Measurements from ENCODE around the gene PIGL.

DNA sequence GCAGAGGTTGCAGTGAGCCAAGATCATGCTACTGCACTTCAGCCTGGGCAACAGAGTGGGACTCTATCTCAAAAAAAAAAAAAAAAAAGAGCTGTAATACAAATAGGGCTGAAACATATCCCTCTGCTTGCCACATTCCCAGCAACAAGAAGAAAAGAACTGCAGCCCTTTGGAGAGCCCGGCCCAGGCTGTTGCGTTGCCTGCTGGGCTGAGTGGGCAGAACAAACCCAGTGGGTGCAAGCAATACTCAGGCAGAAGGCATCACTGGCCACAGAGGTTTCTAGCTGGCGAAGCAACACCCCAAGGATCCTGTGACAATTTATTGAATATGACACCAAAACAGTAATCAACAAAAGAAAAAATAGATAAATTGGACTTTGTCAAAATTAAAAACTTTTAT, 44.0 kb downstream of the PIGL start:
- no peak for TF ChIP-seq POLR2A (IDR thresholded peaks at IDR 0.05; ENCODE audit: low read depth, low read length)
- no peak for TF ChIP-seq TAF1 (IDR thresholded peaks at IDR 0.05; ENCODE audit: low read depth, low read length)
- TF ChIP-seq POLR2AphosphoS5 (IDR thresholded peaks at IDR 0.05; ENCODE audit: low read depth, low read length), result no peak
- TF ChIP-seq POU2F2 (IDR thresholded peaks at IDR 0.05; ENCODE audit: low read depth, low read length), result no peak
- no peak for TF ChIP-seq SPI1 (IDR thresholded peaks at IDR 0.05; ENCODE audit: low read depth, low read length)
- no peak for TF ChIP-seq PAX5 (IDR thresholded peaks at IDR 0.05; ENCODE audit: insufficient read depth, low read length, severe bottlenecking)

Data from GM12891 (cell line).